ENCODE measurements around the gene RDH12.
"Not testable (repeated sequence)": the region's sequence is repeated elsewhere in the genome, so short reads cannot be mapped to it uniquely, and the experiment has no call there.

Gene RDH12

DNA sequence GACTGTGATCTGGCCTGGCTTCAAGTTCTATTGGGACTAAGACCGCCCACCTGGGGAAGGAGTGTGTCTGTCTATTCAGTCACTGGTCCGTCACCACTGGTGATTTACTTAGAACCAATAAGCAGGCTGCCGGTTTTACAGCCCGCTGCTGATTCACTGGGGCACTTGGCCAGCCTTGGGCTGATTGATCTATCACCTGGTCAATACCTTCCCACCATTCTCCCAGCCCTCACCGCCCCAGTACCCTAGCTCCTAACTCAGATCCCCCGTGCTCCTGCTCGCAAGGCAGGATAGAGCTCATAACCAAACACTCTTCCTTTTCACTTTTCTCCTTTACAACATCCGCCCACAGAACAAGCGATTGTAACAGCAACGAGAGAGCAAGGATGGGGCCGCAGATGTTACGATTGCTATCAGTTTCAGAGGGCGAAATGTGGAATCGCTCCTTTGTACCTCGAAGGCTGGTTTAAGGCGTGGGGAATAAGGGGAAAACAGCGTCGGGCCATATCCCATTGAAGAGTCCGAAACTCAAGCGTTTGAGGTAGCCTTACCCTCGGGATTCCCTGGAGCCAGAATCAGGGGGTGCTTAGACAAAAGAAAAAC lies 6.8 kb upstream of the RDH12 start:
- Histone ChIP-seq H3K36me3 (ENCODE audit: insufficient read depth, low read length) (peaks cover 32% of the 10 kb centered on the region), H3K9me3 (ENCODE audit: low read depth, low read length) (no peaks in the 10 kb centered on the region), H3K27ac (peak overlapping the region; percentile 38; the same call in 1 of the 2 replicates), H3K4me3 (peak overlapping the region; percentile 94), H3K9ac (ENCODE audit: insufficient read length) (peak overlapping the region; percentile 79)
- no peak for DNase-seq (ENCODE audit: low read depth, low spot score)
- no peak for TF ChIP-seq EZH2 (IDR thresholded peaks at IDR 0.05)
- TF ChIP-seq FOXP2 (optimal IDR thresholded peaks at IDR 0.05; ENCODE audit: control extremely low read depth, extremely low read length, insufficient read depth): no peak
- TF ChIP-seq POLR2AphosphoS5 (IDR thresholded peaks at IDR 0.05; ENCODE audit: borderline replicate concordance, low read depth, low read length): peak; percentile 39

DNA sequence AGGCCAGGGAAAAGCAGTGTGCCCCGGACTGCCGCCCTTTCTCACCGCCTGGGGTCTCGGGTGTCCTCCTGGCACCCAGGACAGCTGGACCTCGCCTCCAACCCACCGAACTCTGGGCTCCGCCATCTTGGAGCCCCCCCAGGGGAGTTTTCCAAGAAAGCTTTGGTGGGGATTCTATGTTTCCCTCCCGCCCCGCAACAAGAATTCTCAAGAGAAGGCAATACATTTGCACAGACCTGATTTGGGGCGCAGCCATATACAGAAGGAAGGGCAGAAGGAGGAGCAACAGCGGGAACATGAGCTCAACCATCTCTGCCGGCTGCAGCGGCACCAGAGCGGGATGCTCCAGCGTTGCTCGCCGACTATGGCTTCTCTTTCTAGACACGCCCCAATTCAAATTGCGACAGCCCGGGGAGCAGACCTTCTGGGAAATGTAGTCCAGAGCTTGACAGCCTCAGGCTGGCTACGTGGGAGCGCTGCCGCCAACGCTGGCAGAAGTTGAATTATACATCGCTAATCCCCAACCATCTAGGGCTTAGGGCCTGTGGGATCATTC lies 6.2 kb upstream of the RDH12 start, which contains the start of gene RDH11:
Gene RDH11, minus strand, starts transcription at position 371 of the 556 bp plus-strand sequence. Its CDS starts 61 bp downstream, at position 310.
- Histone ChIP-seq H3K36me3 (ENCODE audit: insufficient read depth, low read length) (peaks cover 26% of the 10 kb centered on the region), H3K9me3 (ENCODE audit: low read depth, low read length) (no peaks in the 10 kb centered on the region), H3K27ac (peak within 1 kb of the TSS; percentile 38; the same call in 1 of the 2 replicates), H3K4me3 (peak within 1 kb of the TSS; percentile 94), H3K9ac (ENCODE audit: insufficient read length) (peak within 1 kb of the TSS; percentile 79)
- TF ChIP-seq FOXP2 (optimal IDR thresholded peaks at IDR 0.05; ENCODE audit: control extremely low read depth, extremely low read length, insufficient read depth): no peak
- TF ChIP-seq EZH2 (IDR thresholded peaks at IDR 0.05): no peak
- peak; percentile 95 for TF ChIP-seq POLR2AphosphoS5 (IDR thresholded peaks at IDR 0.05; ENCODE audit: borderline replicate concordance, low read depth, low read length)
- DNase-seq (ENCODE audit: low read depth, low spot score): peak; percentile 78

DNA sequence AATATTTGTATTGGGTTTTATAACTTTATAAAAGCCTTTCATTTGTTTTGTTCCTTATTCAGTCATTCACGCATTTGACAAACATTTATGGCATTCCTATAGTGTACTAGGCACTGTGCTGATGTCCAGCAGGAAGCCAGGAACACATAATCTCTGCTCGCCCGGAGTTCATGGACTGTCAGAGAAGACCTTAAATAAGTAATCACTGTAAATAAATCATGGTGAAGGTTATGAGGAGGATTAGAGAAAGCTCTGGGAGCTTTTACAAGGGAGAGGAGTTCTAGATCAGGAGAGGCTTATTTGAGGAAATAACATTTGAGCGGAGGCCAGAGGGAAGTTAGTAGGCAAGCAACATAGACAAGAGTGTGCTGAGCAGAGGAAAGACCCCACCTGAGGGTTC lies 4.7 kb upstream of the RDH12 start:
- no peak overlapping the region for H3K27ac ChIP-seq
- no peaks in the 10 kb centered on the region for H3K9me3 ChIP-seq (ENCODE audit: low read depth, low read length)
- H3K9ac ChIP-seq (ENCODE audit: insufficient read length): no peak overlapping the region
- no peak for TF ChIP-seq POLR2AphosphoS5 (IDR thresholded peaks at IDR 0.05; ENCODE audit: borderline replicate concordance, low read depth, low read length)
- no peak for TF ChIP-seq FOXP2 (optimal IDR thresholded peaks at IDR 0.05; ENCODE audit: control extremely low read depth, extremely low read length, insufficient read depth)
- TF ChIP-seq EZH2 (IDR thresholded peaks at IDR 0.05): no peak
- H3K4me3 ChIP-seq: no peak overlapping the region
- DNase-seq (ENCODE audit: low read depth, low spot score): no peak
- peaks cover 11% of the 10 kb centered on the region for H3K36me3 ChIP-seq (ENCODE audit: insufficient read depth, low read length)

DNA sequence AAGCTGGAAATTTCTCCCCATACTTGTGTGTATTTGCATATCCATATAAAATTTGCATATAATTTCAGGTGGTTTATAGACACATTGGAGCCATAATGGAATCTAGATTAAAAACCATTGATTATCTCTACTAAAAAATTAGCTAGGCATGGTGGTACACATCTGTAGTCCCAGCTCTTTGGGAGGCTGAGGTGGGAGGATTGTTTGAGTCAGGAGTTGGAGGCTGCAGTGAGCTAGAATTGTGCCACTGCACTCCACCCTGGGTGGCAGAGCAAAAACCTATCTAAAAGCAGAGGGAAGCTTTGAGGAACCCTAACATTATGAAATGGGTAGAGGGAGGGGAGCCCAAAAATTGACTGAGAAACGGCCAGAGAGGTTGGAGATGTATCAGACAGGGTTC lies 3.5 kb upstream of the RDH12 start:
- Histone ChIP-seq H3K36me3 (ENCODE audit: insufficient read depth, low read length) (no peaks in the 10 kb centered on the region), H3K4me3 (no peak overlapping the region), H3K27ac (no peak overlapping the region), H3K9me3 (ENCODE audit: low read depth, low read length) (no peaks in the 10 kb centered on the region), H3K9ac (ENCODE audit: insufficient read length) (no peak overlapping the region)
- no peak for DNase-seq (ENCODE audit: low read depth, low spot score)
- no peak for TF ChIP-seq POLR2AphosphoS5 (IDR thresholded peaks at IDR 0.05; ENCODE audit: borderline replicate concordance, low read depth, low read length)
- TF ChIP-seq FOXP2 (optimal IDR thresholded peaks at IDR 0.05; ENCODE audit: control extremely low read depth, extremely low read length, insufficient read depth): no peak
- no peak for TF ChIP-seq EZH2 (IDR thresholded peaks at IDR 0.05)

DNA sequence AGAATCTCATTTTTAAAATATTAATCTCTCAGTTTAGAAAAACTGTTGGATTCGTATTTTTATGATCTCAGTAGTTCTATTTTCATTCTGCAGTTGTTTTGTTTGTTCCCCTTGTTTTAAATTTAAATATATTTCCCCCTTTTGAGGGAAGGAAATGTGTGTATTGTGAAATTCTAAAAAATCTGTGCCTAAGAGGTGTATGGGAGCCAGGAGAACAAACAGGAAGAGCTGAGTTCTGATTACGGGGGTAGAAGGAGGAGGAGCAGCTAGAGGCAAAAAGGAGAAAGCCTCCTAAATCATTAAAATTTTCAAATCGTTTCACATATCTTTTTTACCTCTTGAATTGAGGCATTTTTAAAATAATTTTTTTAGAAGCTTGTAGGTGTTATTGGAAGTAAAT lies 2.3 kb downstream of the RDH12 start:
- no peak for DNase-seq (ENCODE audit: low read depth, low spot score)
- no peak overlapping the region for H3K4me3 ChIP-seq
- no peak overlapping the region for H3K9ac ChIP-seq (ENCODE audit: insufficient read length)
- TF ChIP-seq EZH2 (IDR thresholded peaks at IDR 0.05) (no peak), FOXP2 (optimal IDR thresholded peaks at IDR 0.05; ENCODE audit: control extremely low read depth, extremely low read length, insufficient read depth) (no peak), POLR2AphosphoS5 (IDR thresholded peaks at IDR 0.05; ENCODE audit: borderline replicate concordance, low read depth, low read length) (no peak)
- no peaks in the 10 kb centered on the region for H3K36me3 ChIP-seq (ENCODE audit: insufficient read depth, low read length)
- no peaks in the 10 kb centered on the region for H3K9me3 ChIP-seq (ENCODE audit: low read depth, low read length)
- H3K27ac ChIP-seq: no peak overlapping the region

DNA sequence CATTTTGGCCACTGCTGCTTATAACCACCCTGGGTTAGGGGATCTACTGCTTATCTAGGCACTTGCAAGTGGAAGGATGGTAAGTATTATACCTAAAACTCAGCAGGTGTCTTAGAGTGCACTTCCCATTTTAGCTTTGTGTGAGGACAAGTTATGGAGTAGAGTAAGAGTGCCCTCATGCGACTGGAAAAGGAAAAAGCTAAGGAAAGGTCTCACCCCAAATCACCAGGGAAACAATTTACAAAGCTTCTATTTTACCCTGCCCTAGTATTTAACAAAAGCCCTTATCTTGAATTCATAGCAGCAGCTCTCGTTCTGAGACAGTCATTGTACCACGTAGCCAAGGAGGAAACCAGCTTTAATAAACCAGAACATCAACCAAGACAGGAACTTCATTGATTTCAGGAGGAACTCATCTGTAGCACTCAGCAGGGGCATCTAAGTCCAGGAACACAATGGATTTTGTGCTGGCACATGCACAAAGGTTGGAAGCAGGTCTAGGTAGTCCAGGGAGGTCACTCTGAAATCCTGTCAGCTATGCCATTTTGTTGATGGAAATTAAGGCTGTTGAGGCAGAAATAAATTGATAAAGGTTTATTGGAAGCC lies 2.9 kb downstream of the RDH12 start:
- no peak overlapping the region for H3K27ac ChIP-seq
- no peak overlapping the region for H3K9ac ChIP-seq (ENCODE audit: insufficient read length)
- no peaks in the 10 kb centered on the region for H3K9me3 ChIP-seq (ENCODE audit: low read depth, low read length)
- H3K4me3 ChIP-seq: no peak overlapping the region
- H3K36me3 ChIP-seq (ENCODE audit: insufficient read depth, low read length): no peaks in the 10 kb centered on the region
- TF ChIP-seq EZH2 (IDR thresholded peaks at IDR 0.05) (no peak), POLR2AphosphoS5 (IDR thresholded peaks at IDR 0.05; ENCODE audit: borderline replicate concordance, low read depth, low read length) (no peak), FOXP2 (optimal IDR thresholded peaks at IDR 0.05; ENCODE audit: control extremely low read depth, extremely low read length, insufficient read depth) (no peak)
- peak; percentile 40 for DNase-seq (ENCODE audit: low read depth, low spot score)

DNA sequence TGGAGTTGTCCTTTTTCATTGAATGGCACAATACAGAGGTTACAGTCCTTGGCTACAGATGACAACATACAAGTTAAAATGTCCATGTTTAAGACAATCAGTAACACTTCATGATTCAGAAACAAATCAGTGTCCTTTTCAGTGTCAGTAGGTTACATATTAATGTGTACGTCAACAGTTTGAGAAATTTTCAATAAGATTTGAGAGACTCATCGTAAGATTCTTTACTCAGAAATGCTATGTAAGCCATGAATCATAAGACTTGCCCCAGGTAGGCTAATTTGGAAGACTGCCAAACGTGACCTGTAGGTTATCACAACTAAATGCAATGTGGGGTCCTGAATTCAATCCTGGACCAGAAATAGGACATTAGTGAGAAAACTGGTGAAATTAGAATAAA lies 3.5 kb downstream of the RDH12 start:
- Histone ChIP-seq H3K9me3 (ENCODE audit: low read depth, low read length) (no peaks in the 10 kb centered on the region), H3K27ac (no peak overlapping the region), H3K36me3 (ENCODE audit: insufficient read depth, low read length) (no peaks in the 10 kb centered on the region), H3K9ac (ENCODE audit: insufficient read length) (no peak overlapping the region), H3K4me3 (no peak overlapping the region)
- DNase-seq (ENCODE audit: low read depth, low spot score): no peak
- no peak for TF ChIP-seq FOXP2 (optimal IDR thresholded peaks at IDR 0.05; ENCODE audit: control extremely low read depth, extremely low read length, insufficient read depth)
- TF ChIP-seq POLR2AphosphoS5 (IDR thresholded peaks at IDR 0.05; ENCODE audit: borderline replicate concordance, low read depth, low read length): no peak
- no peak for TF ChIP-seq EZH2 (IDR thresholded peaks at IDR 0.05)

DNA sequence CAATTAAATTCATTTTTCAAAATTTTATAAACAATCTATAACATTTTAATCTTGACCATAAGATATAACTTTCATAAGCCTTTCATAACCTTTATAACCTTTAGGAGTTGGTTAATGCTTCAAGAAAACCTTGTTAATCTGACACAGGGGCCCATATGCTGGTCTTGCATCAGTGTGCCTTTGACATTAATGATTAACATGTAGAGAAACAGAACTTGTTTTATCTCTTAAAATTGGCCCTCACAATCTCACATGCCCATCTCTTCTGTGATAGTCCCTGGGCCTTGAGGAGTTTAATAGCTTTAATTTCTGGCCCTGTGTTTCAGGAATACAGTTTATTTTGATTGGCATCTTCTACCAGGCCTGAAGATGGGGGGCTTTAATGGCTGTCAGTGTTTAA lies 7.7 kb downstream of the RDH12 start:
- H3K27ac ChIP-seq; H3K9ac ChIP-seq (ENCODE audit: insufficient read length); H3K4me3 ChIP-seq; DNase-seq (ENCODE audit: low read depth, low spot score); H3K9me3 ChIP-seq (ENCODE audit: low read depth, low read length); H3K36me3 ChIP-seq (ENCODE audit: insufficient read depth, low read length): not testable (repeated sequence)

DNA sequence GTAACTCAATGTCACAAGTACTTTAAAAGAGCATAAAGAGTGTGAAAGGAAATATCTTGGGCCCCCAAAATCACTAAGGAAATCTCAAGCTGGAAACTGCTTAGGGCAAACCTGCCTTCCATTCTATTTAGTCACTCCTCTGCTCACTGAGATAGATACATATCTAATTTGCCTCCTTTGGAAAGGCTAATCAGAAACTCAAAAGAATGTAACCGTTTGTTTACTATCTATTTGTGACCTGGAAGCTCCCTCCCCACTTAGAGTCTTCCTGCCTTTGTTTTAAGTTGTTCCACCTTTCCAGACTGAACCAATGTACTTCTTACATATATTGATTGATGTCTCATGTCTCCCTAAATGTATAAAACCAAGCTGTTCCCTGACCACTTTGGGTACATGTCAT lies 8.1 kb downstream of the RDH12 start:
- not testable (repeated sequence) for H3K27ac ChIP-seq; H3K4me3 ChIP-seq; DNase-seq (ENCODE audit: low read depth, low spot score); H3K36me3 ChIP-seq (ENCODE audit: insufficient read depth, low read length); H3K9ac ChIP-seq (ENCODE audit: insufficient read length); H3K9me3 ChIP-seq (ENCODE audit: low read depth, low read length)
